Activated naive CD8-positive, alpha-beta T cell treated with anti-CD3 and anti-CD28 coated beads for 36 hours (primary cell): ENCODE measurements around the gene UXS1. TPM values are rescaled to one million over a fixed set of nuclear protein-coding genes. Genes with fewer than 3 reads are reported as not detected.

Experiments used
- DNase-seq: peaks from one replicate; pipeline ENCODE4 v3.0.0; 2021
- H3K27ac Mint-ChIP-seq: one replicate; pipeline ENCODE4 v1.8.0; 2022; ENCODE audit warnings: mild to moderate bottlenecking, moderate library complexity, mixed read lengths
- H3K27me3 Mint-ChIP-seq: one replicate; pipeline ENCODE4 v1.8.0; 2022; ENCODE audit warnings: mild to moderate bottlenecking, mixed read lengths
- H3K36me3 Mint-ChIP-seq: one replicate; pipeline ENCODE4 v1.8.0; 2021; ENCODE audit warnings: mild to moderate bottlenecking, mixed read lengths
- H3K4me1 Mint-ChIP-seq: one replicate; pipeline ENCODE4 v1.8.0; 2021; ENCODE audit warnings: mixed read lengths
- H3K4me3 Mint-ChIP-seq: one replicate; pipeline ENCODE4 v1.8.0; 2022; ENCODE audit warnings: mild to moderate bottlenecking, moderate library complexity, mixed read lengths
- H3K9me3 Mint-ChIP-seq: one replicate; pipeline ENCODE4 v1.8.0; 2022; ENCODE audit warnings: mixed read lengths
- total RNA-seq, 2 experiments: library from RNA; stranded (reverse); gene quantifications; one replicate each; pipeline ENCODE4 v1.2.3, GENCODE V29; 2021

UXS1 gene
- total RNA-seq, 2 experiments from 2014 or later = 43.4 to 44.5 TPM

- DNase-seq = peak; percentile 63
- no peaks in the 10 kb centered on the region for H3K27me3 Mint-ChIP-seq
- H3K27ac Mint-ChIP-seq = peak overlapping the region; percentile 97
- H3K9me3 Mint-ChIP-seq = peaks cover 7% of the 10 kb centered on the region
- H3K4me1 Mint-ChIP-seq = peaks cover 82% of the 10 kb centered on the region
- H3K4me3 Mint-ChIP-seq = peak overlapping the region; percentile 88
- H3K36me3 Mint-ChIP-seq = peaks cover 70% of the 10 kb centered on the region
Measured at GRCh38 chr2:106159866-106160785, 34.0 kb downstream of the UXS1 start.

- Mint-ChIP-seq H3K27me3 (no peaks in the 10 kb centered on the region), H3K36me3 (peaks cover 70% of the 10 kb centered on the region), H3K9me3 (peaks cover 18% of the 10 kb centered on the region), H3K4me1 (peaks cover 72% of the 10 kb centered on the region), H3K4me3 (peak overlapping the region; percentile 88), H3K27ac (peak overlapping the region; percentile 97)
- DNase-seq = no peak
Measured at GRCh38 chr2:106158871-106159270, 35.2 kb downstream of the UXS1 start.

GRCh38 chr2:106158131-106158530 lies 36.0 kb downstream of the UXS1 start:
- Mint-ChIP-seq H3K36me3 (peaks cover 73% of the 10 kb centered on the region), H3K27me3 (no peaks in the 10 kb centered on the region), H3K27ac (peak overlapping the region; percentile 97), H3K9me3 (peaks cover 25% of the 10 kb centered on the region), H3K4me1 (peaks cover 68% of the 10 kb centered on the region), H3K4me3 (peak overlapping the region; percentile 88)
- DNase-seq = no peak

GRCh38 chr2:106157416-106157815 lies 36.7 kb downstream of the UXS1 start:
- H3K4me3 Mint-ChIP-seq = no peak overlapping the region
- peaks cover 61% of the 10 kb centered on the region for H3K4me1 Mint-ChIP-seq
- H3K9me3 Mint-ChIP-seq = peaks cover 28% of the 10 kb centered on the region
- peak overlapping the region; percentile 5 for H3K27ac Mint-ChIP-seq
- DNase-seq = no peak
- H3K36me3 Mint-ChIP-seq = peaks cover 74% of the 10 kb centered on the region
- no peaks in the 10 kb centered on the region for H3K27me3 Mint-ChIP-seq

- peaks cover 29% of the 10 kb centered on the region for H3K9me3 Mint-ChIP-seq
- no peaks in the 10 kb centered on the region for H3K27me3 Mint-ChIP-seq
- H3K36me3 Mint-ChIP-seq = peaks cover 78% of the 10 kb centered on the region
- DNase-seq = no peak
- peak overlapping the region; percentile 20 for H3K27ac Mint-ChIP-seq
- H3K4me1 Mint-ChIP-seq = peaks cover 56% of the 10 kb centered on the region
- no peak overlapping the region for H3K4me3 Mint-ChIP-seq
Measured at GRCh38 chr2:106156305-106157296, 37.5 kb downstream of the UXS1 start.

- DNase-seq = no peak
- Mint-ChIP-seq H3K27ac (no peak overlapping the region), H3K4me1 (peaks cover 39% of the 10 kb centered on the region), H3K36me3 (peaks cover 86% of the 10 kb centered on the region), H3K27me3 (no peaks in the 10 kb centered on the region), H3K9me3 (peaks cover 29% of the 10 kb centered on the region), H3K4me3 (no peak overlapping the region)
Measured at GRCh38 chr2:106153781-106154180, 40.3 kb downstream of the UXS1 start.

GRCh38 chr2:106147665-106148064 lies 46.4 kb downstream of the UXS1 start:
- Mint-ChIP-seq H3K27ac (peak overlapping the region; percentile 75), H3K36me3 (peaks cover 65% of the 10 kb centered on the region), H3K9me3 (peaks cover 1% of the 10 kb centered on the region), H3K4me3 (no peak overlapping the region), H3K27me3 (no peaks in the 10 kb centered on the region), H3K4me1 (peaks cover 47% of the 10 kb centered on the region)
- no peak for DNase-seq

- peaks cover under 1% of the 10 kb centered on the region for H3K9me3 Mint-ChIP-seq
- H3K27me3 Mint-ChIP-seq = no peaks in the 10 kb centered on the region
- H3K27ac Mint-ChIP-seq = peak overlapping the region; percentile 75
- peaks cover 52% of the 10 kb centered on the region for H3K4me1 Mint-ChIP-seq
- no peak for DNase-seq
- H3K36me3 Mint-ChIP-seq = peaks cover 65% of the 10 kb centered on the region
- H3K4me3 Mint-ChIP-seq = no peak overlapping the region
Measured at GRCh38 chr2:106147159-106147558, 46.9 kb downstream of the UXS1 start.

- H3K36me3 Mint-ChIP-seq = peaks cover 53% of the 10 kb centered on the region
- H3K4me1 Mint-ChIP-seq = peaks cover 61% of the 10 kb centered on the region
- no peaks in the 10 kb centered on the region for H3K9me3 Mint-ChIP-seq
- peak overlapping the region; percentile 71 for H3K27ac Mint-ChIP-seq
- no peak overlapping the region for H3K4me3 Mint-ChIP-seq
- H3K27me3 Mint-ChIP-seq = no peaks in the 10 kb centered on the region
- peak; percentile 41 for DNase-seq
Measured at GRCh38 chr2:106144621-106145331, 49.3 kb downstream of the UXS1 start.

GRCh38 chr2:106143495-106144215 lies 50.4 kb downstream of the UXS1 start:
- H3K36me3 Mint-ChIP-seq = peaks cover 49% of the 10 kb centered on the region

GRCh38 chr2:106142683-106143082 lies 51.4 kb downstream of the UXS1 start:
- Mint-ChIP-seq H3K27me3 (no peaks in the 10 kb centered on the region), H3K4me3 (no peak overlapping the region), H3K4me1 (peaks cover 73% of the 10 kb centered on the region), H3K27ac (peak overlapping the region; percentile 66), H3K36me3 (peaks cover 55% of the 10 kb centered on the region), H3K9me3 (no peaks in the 10 kb centered on the region)
- no peak for DNase-seq

More at GRCh38 chr2:106143495-106144215, 50.4 kb downstream of the UXS1 start:
- Mint-ChIP-seq H3K27me3 (no peaks in the 10 kb centered on the region), H3K9me3 (no peaks in the 10 kb centered on the region), H3K4me3 (no peak overlapping the region), H3K4me1 (peaks cover 69% of the 10 kb centered on the region), H3K27ac (peak overlapping the region; percentile 77)
- DNase-seq = no peak

- H3K27ac Mint-ChIP-seq = peak overlapping the region; percentile 75
- peaks cover 52% of the 10 kb centered on the region for H3K36me3 Mint-ChIP-seq
- no peak for DNase-seq
- H3K9me3 Mint-ChIP-seq = no peaks in the 10 kb centered on the region
- no peak overlapping the region for H3K4me3 Mint-ChIP-seq
- no peaks in the 10 kb centered on the region for H3K27me3 Mint-ChIP-seq
- peaks cover 68% of the 10 kb centered on the region for H3K4me1 Mint-ChIP-seq
Measured at GRCh38 chr2:106140913-106141312, 53.2 kb downstream of the UXS1 start.

GRCh38 chr2:106140113-106140512 lies 54.0 kb downstream of the UXS1 start:
- Mint-ChIP-seq H3K4me1 (peaks cover 64% of the 10 kb centered on the region), H3K9me3 (no peaks in the 10 kb centered on the region), H3K36me3 (peaks cover 49% of the 10 kb centered on the region), H3K27me3 (no peaks in the 10 kb centered on the region), H3K27ac (peak overlapping the region; percentile 89), H3K4me3 (no peak overlapping the region)
- DNase-seq = no peak
